ENCODE measurements around the gene LRIG1.

GRCh38 chr3:66370179-66370578 is 130.6 kb downstream of the LRIG1 start:
- TF ChIP-seq, protein P1, sequence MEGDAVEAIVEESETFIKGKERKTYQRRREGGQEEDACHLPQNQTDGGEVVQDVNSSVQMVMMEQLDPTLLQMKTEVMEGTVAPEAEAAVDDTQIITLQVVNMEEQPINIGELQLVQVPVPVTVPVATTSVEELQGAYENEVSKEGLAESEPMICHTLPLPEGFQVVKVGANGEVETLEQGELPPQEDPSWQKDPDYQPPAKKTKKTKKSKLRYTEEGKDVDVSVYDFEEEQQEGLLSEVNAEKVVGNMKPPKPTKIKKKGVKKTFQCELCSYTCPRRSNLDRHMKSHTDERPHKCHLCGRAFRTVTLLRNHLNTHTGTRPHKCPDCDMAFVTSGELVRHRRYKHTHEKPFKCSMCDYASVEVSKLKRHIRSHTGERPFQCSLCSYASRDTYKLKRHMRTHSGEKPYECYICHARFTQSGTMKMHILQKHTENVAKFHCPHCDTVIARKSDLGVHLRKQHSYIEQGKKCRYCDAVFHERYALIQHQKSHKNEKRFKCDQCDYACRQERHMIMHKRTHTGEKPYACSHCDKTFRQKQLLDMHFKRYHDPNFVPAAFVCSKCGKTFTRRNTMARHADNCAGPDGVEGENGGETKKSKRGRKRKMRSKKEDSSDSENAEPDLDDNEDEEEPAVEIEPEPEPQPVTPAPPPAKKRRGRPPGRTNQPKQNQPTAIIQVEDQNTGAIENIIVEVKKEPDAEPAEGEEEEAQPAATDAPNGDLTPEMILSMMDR (IDR thresholded peaks at IDR 0.05; ENCODE audit: low read depth, low read length, poor library complexity, severe bottlenecking) = no peak
- TF ChIP-seq EZH2phosphoT487 (IDR thresholded peaks at IDR 0.05; ENCODE audit: borderline replicate concordance, low read length) = no peak
